Activated CD4-positive, alpha-beta T cell treated with anti-CD3 and anti-CD28 coated beads, Interleukin-2, amount 50 U/mL, for 48 hours (primary cell): ENCODE measurements around the gene PRDM10.
A peak's percentile ranks its signal among the peaks of the same experiment; 100 is the strongest.

ENCODE experiments used
- DNase-seq, 2 experiments: peaks; one replicate each; pipeline ENCODE4 v3.0.0-alpha.2; 2020

Gene PRDM10

GRCh38 chr11:129944696-129945095 is 57.9 kb downstream of the PRDM10 start:
- no peak for DNase-seq

- no peak for DNase-seq
These were observed 59.6 kb downstream of the PRDM10 start for GRCh38 chr11:129943036-129943435.

DNA sequence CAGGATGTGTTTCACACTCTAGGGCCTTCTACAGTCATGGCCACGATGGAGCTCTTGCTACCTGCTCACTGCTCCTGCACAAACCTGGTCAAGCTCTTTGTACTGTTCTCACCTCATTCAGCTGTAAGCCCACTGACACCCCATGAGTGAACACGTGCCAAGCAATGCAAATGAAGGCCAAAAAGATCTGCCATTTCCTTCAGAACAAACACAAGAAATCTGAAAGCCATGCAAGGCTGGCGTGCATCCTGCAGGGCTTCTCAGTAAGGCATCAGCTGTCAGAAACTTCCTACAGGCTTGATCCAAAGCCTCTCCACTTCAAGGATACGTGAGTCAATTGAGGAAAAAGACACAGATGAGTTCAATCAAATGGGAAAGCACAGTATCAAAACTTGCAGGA is 63.1 kb downstream of the PRDM10 start:
- DNase-seq, result no peak

GRCh38 chr11:129938764-129939163 is 63.9 kb downstream of the PRDM10 start:
- DNase-seq, result no peak

- DNase-seq, result no peak
These were observed 64.9 kb downstream of the PRDM10 start for GRCh38 chr11:129937592-129938238.

DNA sequence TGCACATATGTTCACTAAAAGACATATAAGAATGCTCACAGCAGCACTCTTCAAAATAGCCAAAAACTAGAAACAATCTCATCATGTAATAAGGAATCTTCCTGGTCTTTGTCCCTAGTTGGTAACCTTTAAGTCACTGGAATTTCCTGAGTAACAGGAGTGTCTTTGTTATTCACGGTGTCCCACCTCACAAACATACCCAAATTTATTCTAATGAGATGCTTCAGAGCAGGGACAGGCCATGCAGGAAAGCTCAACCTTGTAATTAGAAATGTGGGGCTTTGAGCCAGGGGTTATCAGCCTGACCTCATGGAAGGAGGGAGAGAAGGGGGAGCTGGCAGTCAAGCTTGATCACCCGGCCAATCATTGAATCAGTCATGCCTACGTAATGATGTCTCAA is 66.9 kb downstream of the PRDM10 start:
- DNase-seq, result no peak

- no peak for DNase-seq
These were observed 68.7 kb downstream of the PRDM10 start for GRCh38 chr11:129933891-129934290.

DNA sequence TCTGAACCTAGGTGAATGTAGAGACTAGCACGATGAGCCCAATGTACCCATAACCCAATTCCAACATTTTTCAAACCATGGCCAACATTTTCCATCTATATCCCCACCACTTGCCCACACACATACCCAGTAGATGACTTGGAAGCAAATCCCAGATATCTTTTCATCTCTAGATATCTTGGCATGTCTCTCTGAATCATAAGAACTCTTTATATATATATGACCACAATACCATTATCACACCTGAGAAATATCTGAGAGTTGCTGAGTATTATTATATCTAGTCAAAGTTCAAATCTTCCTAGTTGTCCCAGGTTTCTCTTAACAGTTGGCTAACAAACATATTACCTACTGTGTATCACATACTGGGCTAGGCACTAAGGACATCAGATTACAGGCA is 69.4 kb downstream of the PRDM10 start:
- no peak for DNase-seq

- DNase-seq, result no peak
These were observed 70.1 kb downstream of the PRDM10 start for GRCh38 chr11:129932381-129933067.

GRCh38 chr11:129930743-129931142 is 71.9 kb downstream of the PRDM10 start:
- no peak for DNase-seq

GRCh38 chr11:129930296-129930695 is 72.3 kb downstream of the PRDM10 start:
- no peak for DNase-seq

- DNase-seq, result no peak
These were observed 72.9 kb downstream of the PRDM10 start for GRCh38 chr11:129929721-129930120.

- DNase-seq, result no peak
These were observed 73.5 kb downstream of the PRDM10 start for GRCh38 chr11:129928923-129929692.

DNA sequence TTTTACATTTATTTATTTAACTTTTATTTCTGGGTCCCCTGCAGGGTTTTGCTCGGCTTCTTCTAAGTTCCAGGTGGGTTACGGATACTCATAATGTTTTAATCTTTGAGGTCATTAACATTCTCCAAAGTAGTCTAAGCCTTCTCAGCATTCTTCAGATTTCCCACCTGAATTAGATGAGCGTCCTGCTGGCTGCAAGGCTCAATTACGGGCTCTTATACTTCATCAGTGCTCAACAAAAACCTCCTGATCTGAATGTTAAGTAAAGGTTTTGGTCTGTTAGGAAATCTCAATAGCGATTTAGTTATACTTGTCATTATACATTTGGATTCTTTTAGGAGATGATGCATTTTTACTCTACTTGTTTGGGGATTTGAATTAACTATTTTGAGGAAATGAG is 80.0 kb downstream of the PRDM10 start:
- DNase-seq, result no peak

DNA sequence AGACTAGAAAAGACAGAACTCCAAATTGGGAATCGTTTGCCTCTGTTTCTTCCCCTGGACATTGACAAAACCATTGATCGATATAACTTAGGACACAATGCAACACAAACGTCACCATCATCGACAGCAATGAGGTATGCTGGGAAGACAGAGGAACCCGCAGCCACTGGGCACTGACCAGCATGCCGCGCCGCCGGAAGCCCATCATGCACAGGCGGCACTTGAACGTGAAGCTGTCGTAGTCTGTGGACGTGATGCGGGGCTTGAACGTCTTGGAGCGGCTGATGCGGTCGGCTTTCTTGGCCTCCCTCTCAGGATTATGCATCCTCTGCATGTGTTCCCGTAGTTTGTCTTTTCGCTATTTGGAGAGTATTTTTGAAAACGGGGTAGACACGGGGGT is 84.3 kb downstream of the PRDM10 start:
- no peak for DNase-seq

DNA sequence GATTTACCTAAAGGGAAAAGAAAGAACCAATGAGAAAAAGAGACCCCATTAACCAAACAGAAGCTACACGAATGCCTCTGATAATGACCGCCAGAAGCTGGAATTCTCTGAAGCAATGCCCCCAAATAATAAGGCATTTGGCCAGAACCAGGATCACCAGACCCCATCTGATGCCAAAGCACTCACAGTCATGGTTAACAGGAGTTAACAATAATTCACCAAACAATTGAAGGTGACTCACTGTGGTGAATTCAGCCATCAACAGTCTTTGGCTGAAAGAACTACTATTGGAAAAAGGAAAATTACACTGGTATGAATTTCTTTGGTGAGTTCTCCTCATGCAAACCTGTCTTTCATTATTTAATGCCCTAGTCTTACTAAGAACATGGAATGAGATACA is 85.4 kb downstream of the PRDM10 start:
- no peak for DNase-seq

- no peak for DNase-seq
These were observed 91.3 kb downstream of the PRDM10 start for GRCh38 chr11:129911298-129911697.

GRCh38 chr11:129910360-129910759 is 92.3 kb downstream of the PRDM10 start:
- DNase-seq, result no peak

DNA sequence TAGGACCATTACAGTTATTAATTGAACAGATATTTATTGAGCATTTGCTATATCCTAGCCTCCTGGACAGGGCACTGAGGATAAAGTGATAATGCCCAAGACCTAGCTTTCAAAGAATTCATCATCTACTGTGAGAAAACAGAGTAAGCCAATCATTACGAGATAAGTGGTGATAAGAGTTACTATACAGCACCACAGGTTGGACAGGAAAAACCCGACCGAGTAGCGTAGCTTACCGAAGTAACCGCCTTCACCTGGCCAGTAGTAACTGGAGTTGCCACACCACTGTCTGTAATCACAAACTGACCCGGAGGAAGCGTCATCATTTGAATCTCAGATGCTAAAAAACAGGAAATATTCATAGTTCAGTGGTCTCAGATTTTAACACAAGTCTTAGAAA is 97.2 kb downstream of the PRDM10 start:
- DNase-seq, result no peak

GRCh38 chr11:129896062-129896461 is 106.6 kb downstream of the PRDM10 start:
- DNase-seq, result no peak

DNA sequence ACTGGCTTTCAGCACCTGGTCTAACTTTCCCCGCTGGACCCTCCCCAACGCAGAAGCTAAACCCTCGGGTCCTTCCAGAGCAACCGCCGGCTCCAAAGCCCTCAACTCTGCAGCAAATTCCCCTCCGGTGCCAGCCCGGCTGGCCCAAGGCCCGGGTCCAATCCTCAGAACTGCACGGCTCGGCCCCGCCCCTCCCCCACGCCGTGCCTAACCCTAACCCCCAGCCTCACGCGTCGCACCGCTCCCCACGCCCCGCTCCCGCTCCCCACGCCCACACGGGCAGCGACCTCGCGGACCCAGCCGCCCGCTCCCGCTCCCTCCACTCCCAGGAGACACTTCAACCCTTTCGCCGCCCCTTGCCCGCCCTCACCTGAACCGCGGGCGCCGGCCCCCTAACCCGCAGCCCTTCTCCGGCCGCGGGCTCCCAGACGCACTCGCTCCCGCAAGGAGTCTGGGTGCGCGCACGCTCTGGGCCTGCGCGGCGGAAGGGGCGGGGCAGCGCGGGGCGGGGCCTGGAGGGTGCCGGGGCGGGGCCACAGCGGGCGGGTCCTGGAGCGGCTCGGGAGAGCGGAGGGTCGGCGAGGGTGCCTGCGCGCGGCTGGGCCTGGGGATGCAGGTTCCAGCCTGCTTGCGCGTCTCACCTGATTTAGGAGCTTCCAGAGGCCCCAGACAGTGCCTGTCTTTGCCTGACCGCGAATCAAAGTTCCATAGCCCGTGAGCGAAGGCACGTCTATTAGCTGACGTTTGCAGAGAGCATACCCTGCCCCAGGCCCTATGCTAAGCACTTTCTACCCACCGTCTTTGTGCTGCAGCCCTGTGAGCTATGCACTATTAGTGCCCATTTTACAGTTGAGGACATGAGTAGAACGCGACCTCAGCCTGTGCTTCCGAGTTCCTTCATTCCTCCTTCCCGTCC is 107.3 kb downstream of the PRDM10 start, which contains the start of gene NFRKB:
Gene NFRKB (minus strand): TSS at position 453 of the 916 bp plus-strand sequence. CDS start 2,729 bp downstream, outside the sequence.
- DNase-seq, result peak; percentile 88 to 89

DNA sequence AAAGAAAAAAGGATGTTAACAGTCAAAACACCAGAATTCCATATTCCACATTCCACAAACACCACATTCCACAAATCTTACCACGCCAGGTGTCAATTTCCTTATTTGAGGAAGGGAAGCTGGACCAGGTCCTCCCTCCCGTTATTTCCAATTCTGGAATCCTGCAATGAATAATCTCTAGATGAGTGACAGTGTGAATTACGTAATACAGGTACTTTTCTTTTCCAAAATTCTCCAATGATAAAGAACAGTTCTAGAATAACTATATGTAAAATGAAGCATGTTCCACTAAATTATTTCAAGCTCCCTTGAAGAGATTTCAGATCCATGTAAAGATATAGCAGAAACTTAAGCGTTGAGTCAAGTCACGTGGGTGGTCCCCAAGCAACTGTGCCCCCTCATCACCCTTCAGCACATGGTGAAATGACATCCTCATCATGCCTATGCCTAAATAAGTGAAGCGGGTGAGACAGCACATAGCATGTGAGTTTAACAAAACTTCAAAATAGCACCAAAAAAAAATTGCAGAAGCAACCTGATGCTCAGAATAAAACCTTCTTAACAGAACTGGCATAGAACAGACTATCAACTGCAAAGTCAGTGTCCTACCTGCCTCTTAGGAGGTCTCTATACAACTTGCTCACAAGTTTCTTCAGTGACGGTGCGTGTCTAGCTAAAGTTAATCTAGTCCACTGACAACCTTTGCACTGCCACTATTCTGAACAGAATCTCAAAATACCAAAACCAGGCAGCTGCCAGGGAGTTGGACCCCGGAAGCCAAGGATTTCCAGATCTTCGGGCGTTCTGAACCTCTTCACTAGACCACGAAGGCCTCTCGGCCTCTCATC is 108.1 kb downstream of the PRDM10 start:
- peak in 1 of 2 experiments; percentile 7 for DNase-seq
